ENCODE data around the gene CACFD1. TPM values are rescaled to one million over a fixed set of nuclear protein-coding genes. Genes with fewer than 3 reads are reported as not detected.

The CACFD1 gene
- total RNA-seq, 1 donor from 2014 or later: 34.3 TPM

DNA sequence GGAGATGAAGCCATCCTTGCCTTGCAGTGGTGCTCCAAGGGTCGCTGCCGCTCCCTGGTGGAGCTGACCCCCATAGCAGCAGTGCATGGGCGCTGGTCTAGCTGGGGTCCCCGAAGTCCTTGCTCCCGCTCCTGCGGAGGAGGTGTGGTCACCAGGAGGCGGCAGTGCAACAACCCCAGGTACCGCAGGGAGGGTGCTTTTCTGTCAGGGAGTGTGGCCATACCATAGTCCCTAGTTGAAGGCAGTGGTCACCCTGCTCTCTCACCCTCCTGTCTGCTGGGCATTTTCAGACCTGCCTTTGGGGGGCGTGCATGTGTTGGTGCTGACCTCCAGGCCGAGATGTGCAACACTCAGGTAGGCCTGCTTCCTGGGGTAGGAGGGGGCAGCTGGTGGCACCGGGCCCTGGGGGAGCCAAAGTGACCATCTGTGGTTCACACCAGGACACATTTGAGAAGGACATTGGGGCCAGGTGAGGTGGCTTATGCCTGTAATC is 26.4 kb upstream of the CACFD1 start:
- no peaks in the 10 kb centered on the region for H3K36me3 ChIP-seq
- H3K9me3 ChIP-seq: no peaks in the 10 kb centered on the region
- no peaks in the 10 kb centered on the region for H3K4me1 ChIP-seq
- H3K27ac ChIP-seq: no peak overlapping the region
- H3K4me3 ChIP-seq: no peak overlapping the region
- intact Hi-C loops (cut with DNase I): no loop called here
- DNase-seq: no peak
- H3K27me3 ChIP-seq (ENCODE audit: low read depth): peaks cover 3% of the 10 kb centered on the region
- ATAC-seq: no peak
- TF ChIP-seq, protein P1, sequence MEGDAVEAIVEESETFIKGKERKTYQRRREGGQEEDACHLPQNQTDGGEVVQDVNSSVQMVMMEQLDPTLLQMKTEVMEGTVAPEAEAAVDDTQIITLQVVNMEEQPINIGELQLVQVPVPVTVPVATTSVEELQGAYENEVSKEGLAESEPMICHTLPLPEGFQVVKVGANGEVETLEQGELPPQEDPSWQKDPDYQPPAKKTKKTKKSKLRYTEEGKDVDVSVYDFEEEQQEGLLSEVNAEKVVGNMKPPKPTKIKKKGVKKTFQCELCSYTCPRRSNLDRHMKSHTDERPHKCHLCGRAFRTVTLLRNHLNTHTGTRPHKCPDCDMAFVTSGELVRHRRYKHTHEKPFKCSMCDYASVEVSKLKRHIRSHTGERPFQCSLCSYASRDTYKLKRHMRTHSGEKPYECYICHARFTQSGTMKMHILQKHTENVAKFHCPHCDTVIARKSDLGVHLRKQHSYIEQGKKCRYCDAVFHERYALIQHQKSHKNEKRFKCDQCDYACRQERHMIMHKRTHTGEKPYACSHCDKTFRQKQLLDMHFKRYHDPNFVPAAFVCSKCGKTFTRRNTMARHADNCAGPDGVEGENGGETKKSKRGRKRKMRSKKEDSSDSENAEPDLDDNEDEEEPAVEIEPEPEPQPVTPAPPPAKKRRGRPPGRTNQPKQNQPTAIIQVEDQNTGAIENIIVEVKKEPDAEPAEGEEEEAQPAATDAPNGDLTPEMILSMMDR (IDR thresholded peaks at IDR 0.05): no peak

DNA sequence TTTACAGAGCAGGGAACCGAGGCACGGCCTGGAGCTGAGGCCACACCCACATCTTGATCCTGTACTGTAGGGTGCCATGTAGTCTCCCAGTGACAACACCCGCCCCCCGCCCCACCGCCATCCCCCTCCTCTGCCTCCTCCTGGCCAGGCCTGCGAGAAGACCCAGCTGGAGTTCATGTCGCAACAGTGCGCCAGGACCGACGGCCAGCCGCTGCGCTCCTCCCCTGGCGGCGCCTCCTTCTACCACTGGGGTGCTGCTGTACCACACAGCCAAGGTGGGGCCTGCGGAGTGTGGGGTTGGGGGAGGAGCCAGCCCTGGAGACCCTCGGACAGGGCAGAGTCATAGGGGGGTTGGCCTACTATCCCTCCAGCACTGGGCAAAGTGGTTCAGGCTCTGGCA is 23.1 kb upstream of the CACFD1 start:
- Histone ChIP-seq H3K4me1 (no peaks in the 10 kb centered on the region), H3K27me3 (ENCODE audit: low read depth) (no peaks in the 10 kb centered on the region), H3K4me3 (no peak overlapping the region), H3K36me3 (no peaks in the 10 kb centered on the region), H3K27ac (no peak overlapping the region), H3K9me3 (no peaks in the 10 kb centered on the region)
- ATAC-seq (no peak), DNase-seq (no peak)
- intact Hi-C loops (cut with DNase I): no loop called here
- TF ChIP-seq, protein P1 (IDR thresholded peaks at IDR 0.05): no peak

DNA sequence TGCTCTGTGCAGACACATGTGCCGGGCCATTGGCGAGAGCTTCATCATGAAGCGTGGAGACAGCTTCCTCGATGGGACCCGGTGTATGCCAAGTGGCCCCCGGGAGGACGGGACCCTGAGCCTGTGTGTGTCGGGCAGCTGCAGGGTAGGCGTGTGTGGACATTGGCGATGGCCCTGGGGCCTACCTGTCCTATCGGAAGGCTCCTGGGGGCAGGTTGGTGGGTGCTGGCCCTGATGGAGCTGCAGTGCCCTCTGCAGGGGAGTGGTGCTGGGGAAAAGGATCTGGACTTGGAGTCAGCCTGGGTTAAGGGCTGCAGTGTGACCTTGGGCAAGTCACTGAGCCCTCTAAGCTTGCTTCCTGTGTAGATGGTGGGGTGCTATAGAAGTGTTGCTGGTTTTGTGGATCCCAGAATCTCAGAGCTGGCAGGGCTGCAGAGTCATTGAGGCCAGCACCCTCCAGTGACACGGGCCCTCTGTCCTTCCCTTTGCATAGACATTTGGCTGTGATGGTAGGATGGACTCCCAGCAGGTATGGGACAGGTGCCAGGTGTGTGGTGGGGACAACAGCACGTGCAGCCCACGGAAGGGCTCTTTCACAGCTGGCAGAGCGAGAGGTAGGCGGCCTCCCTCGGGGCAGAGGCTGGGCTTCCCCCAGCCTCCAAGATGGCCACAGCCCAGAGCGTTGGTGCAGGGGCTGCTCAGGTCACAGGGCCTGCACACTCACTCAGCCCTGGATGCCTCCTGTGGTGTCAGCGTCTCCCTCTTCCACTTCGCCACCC is 21.8 kb upstream of the CACFD1 start:
- intact Hi-C loops (cut with DNase I): no loop called here
- ATAC-seq (no peak), DNase-seq (no peak)
- Histone ChIP-seq H3K4me3 (no peak overlapping the region), H3K4me1 (no peaks in the 10 kb centered on the region), H3K27ac (no peak overlapping the region), H3K27me3 (ENCODE audit: low read depth) (no peaks in the 10 kb centered on the region), H3K36me3 (no peaks in the 10 kb centered on the region), H3K9me3 (no peaks in the 10 kb centered on the region)
- TF ChIP-seq, protein P1 (IDR thresholded peaks at IDR 0.05): no peak

DNA sequence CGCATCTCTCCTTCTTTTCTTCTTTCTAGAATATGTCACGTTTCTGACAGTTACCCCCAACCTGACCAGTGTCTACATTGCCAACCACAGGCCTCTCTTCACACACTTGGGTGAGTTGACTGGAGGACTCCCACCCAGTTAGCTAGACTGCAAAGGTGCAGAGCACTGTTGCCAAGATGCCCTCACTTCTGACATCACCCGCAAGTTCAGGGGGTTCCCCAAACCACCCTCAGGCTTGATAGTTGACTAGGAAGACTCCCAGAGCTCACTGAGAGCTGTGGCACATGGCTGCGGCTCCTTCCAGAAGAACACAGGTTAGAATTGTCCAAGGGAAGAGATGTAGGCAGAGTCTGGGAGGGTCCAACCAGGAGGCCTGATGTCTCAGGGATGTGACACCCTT is 20.4 kb upstream of the CACFD1 start:
- no peak overlapping the region for H3K27ac ChIP-seq
- no peak overlapping the region for H3K4me3 ChIP-seq
- no peaks in the 10 kb centered on the region for H3K27me3 ChIP-seq (ENCODE audit: low read depth)
- intact Hi-C loops (cut with DNase I): no loop called here
- ATAC-seq (no peak), DNase-seq (no peak)
- H3K9me3 ChIP-seq: no peaks in the 10 kb centered on the region
- H3K4me1 ChIP-seq: no peaks in the 10 kb centered on the region
- no peaks in the 10 kb centered on the region for H3K36me3 ChIP-seq
- TF ChIP-seq, protein P1 (IDR thresholded peaks at IDR 0.05): no peak

DNA sequence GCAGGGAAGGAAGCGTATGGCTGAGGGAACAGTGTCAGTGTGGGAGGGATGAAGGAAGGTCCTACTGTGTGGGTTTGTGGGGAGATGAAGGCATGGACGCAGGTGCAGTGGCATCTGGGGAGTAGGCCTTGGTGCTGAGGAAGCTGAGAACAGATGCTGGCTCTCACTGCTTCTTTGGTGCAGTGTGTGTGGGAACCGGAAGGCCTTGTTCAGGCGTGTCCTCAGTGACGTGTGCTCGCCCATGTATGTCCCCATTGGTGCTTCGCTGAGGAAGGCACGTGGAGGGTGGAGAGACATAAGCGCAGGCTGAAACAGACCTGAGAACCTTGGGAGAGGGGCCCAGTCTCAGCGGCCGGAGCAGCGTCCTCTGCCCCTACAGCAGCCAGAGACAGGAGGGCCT is 18.9 kb upstream of the CACFD1 start:
- Histone ChIP-seq H3K4me3 (no peak overlapping the region), H3K27me3 (ENCODE audit: low read depth) (no peaks in the 10 kb centered on the region), H3K4me1 (no peaks in the 10 kb centered on the region), H3K36me3 (no peaks in the 10 kb centered on the region), H3K27ac (no peak overlapping the region), H3K9me3 (no peaks in the 10 kb centered on the region)
- DNase-seq (no peak), ATAC-seq (no peak)
- intact Hi-C loops (cut with DNase I): no loop called here
- TF ChIP-seq, protein P1 (IDR thresholded peaks at IDR 0.05): no peak
